Stimulated activated CD4-positive, alpha-beta T cell treated with anti-CD3 and anti-CD28 coated beads, Interleukin-2, amount 100 ng/mL, for 4 hours (primary cell): ENCODE measurements around the gene TMEM132E.

ENCODE experiments used
- DNase-seq: peaks from one replicate; pipeline ENCODE4 v3.0.0-alpha.2; 2020; ENCODE audit warnings: low read depth

TMEM132E gene

DNA sequence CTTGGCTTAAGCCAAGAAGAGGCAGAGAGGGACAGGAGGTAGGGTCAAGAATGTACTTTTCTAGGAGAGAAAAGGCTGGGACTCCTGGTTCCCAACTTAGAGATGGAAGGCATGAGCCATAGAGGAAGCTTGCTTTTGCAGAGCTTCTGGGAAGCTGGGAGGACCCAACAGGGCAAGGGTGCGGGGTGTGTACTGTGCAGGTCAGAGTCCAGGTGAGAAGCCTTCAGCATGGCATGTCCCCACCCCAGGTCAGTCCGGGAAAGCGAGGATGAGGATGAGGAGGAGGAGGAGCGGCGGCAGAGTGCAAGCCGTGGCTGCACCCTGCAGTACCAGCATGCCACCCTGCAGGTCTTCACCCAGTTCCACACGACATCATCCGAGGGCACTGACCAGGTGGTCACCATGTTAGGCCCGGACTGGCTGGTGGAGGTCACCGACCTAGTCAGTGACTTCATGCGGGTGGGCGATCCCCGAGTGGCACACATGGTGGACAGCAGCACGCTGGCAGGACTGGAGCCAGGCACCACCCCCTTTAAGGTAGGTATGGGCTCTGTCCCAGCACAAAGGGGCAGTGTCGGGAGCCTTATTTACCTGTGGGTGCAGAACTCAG lies 55.3 kb downstream of the TMEM132E start:
- no peak for DNase-seq

DNA sequence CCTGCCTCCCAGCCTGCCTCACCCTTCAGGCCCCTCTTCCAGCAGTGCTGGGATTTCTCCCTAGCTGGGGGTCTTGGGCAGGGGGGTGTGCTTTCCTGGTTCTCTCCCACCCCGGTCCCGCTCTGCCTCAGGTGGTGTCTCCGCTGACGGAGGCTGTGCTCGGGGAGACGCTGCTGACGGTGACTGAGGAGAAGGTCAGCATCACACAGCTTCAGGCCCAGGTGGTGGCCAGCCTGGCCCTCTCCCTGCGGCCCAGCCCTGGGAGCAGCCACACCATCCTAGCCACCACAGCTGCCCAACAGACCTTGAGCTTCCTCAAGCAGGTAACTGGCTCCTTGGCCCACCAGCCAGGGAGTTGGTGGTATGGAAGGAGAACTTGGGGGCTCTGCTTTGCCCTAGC lies 56.5 kb downstream of the TMEM132E start:
- no peak for DNase-seq

DNA sequence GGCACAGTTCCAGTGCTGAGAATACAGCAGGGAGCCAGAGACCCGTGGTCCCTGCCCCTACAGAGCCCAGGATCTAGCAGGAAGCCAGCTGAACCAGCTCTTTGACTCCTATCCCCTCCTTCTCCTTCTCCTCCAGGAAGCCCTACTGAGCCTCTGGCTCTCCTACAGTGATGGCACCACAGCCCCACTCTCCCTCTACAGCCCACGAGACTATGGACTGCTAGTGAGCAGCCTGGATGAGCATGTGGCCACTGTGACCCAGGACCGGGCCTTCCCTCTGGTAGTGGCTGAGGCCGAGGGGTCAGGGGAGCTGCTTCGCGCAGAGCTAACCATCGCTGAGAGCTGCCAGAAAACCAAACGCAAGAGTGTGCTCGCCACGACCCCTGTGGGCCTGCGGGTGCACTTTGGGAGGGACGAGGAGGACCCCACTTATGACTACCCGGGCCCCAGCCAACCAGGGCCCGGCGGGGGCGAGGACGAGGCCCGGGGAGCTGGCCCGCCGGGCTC lies 57.7 kb downstream of the TMEM132E start:
- no peak for DNase-seq

DNA sequence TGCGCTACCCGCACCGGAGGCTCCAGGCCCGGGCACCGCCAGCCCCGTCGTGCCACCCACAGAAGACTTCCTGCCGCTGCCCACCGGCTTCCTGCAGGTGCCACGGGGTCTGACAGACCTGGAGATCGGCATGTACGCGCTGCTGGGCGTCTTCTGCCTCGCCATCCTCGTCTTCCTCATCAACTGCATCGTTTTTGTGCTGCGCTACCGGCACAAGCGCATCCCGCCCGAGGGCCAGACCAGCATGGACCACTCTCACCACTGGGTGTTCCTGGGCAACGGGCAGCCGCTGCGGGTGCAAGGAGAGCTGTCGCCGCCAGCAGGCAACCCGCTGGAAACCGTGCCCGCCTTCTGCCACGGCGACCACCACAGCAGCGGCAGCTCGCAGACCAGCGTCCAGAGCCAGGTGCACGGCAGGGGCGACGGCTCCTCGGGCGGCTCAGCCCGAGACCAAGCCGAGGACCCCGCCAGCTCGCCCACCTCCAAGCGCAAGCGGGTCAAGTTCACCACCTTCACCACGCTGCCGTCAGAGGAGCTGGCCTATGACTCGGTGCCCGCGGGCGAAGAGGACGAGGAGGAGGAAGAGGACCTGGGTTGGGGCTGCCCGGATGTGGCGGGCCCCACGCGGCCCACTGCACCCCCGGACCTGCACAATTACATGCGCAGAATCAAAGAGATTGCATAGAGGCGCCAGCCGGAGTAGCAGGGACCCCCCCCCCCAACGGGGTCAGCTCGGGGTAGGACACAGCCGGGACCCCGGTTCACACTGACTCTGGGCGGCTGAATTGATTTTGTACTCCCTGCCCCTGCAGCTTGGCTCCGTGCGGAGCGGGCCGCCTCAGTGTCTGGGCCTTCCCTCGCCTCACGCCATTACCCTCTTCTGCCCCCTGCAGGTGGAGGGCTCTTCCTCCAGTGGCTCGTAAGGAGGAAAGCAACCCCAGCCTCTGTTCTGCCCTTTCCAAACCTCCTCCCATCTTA lies 58.5 kb downstream of the TMEM132E start:
- peak; percentile 73 for DNase-seq

DNA sequence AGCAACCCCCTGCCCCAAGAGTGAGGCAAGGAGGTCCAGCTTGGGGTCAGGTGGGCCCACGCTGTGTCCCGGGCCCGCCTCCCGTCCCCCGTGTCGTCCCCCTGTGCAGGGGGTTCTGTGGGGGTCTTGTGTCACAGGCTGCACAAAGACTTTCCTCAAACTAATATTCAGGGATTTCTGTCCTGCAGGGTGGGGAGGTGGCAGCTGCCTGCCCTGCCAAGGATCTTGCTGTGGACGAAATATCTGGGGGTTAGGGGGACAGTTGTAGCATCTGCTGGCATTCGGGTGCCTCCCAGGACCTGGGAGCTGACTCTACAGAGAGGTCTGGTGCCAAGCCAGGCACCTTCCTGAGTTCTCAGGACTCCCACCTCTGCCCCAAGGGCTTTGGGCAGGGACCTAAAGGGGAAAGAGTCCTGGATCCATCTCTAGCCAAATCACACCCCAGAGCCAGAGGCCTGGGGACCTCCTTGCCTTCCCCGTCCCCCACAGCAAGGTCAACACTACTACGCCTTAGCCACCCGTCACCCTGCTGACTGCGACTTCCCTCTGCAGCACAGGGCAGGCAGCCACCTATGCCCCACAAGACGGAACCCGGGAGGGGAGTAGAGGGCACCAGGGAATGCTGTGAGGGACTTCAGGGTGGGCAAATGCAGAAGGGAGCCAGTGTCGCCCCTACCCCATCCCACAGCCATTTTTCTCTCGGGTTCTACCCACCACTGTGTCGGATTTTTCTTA lies 59.3 kb downstream of the TMEM132E start:
- no peak for DNase-seq

DNA sequence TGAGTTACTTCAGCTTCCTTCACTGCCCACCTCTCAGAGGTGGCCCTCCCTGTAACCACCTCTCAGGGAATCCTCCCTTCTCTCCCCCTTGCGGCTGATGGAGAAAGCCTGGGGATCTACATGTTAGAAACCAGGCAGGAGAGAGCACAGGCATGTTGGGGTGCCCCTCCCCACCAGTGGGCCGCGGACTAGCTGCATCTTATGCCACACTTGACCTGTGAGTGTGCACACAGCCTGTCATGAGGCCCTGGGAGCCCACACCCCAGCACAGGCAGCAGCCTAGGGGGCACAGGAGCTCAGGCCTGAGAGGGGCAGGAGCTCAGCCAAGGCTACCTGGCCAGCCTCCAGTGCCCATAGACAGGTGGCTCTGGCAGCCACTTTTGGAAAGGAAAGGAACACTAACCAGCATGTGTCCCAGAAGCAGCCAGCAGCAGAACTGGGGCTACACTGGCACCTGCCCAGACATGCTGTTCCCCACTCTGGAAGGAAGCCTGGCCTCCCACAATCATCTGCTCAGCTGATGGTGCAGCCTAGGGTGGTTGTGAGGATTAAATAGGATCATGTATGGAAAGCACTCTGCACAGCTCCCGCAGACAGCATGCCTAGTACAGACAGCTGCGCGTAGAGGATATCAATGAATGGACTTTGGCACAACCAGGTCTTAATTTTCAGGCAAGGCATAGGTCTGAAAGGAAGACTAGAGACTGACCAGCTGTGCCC lies 60.5 kb downstream of the TMEM132E start:
- no peak for DNase-seq

DNA sequence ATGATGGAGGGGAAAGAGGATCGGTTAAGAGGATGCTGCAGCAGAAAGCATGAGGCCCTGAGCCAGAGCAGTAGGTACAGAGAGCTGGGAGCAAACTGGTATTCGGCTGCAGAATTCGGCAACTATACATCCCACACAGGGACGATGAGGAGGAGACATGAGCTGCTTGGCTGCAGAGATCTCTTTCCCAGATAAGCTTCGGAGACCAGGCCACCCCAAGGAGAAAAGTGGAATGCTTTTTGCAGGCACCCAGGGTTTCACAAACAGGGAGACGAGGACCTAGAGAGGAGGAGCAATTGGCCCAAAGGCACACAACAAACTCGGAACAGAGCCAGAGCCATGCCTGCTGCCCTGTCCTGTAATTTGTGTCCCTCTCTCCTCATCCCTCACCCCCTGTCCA lies 62.0 kb downstream of the TMEM132E start:
- no peak for DNase-seq

DNA sequence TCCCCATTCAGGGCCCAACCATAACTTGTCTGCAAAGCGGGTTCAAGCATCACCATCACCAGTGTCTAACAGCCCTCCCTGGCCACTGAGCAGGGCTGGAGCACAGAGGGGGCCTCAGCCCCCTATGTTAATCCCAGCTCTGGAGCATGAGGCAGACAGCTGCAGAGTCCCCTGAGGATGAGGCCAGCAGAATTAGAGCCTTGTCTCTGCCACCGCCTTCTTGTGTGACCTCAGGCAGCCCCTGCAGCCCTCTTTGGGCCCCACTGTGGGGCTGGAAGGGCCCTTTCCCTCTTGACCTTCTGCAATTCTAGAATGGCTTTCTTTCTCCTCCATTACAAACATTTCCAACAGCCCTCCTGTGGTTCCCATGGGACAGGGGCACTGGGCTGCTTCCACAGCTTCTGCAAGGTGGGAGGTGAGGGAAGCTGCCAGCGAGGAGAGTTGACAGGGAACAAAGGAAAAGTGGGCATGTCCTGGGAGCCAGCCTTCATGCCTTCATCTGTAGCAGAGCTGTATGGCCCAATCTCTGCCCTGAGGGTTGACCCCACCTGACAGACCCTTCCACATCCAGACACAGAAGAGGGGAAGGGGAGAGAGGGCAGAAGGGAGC lies 65.7 kb downstream of the TMEM132E start:
- no peak for DNase-seq

DNA sequence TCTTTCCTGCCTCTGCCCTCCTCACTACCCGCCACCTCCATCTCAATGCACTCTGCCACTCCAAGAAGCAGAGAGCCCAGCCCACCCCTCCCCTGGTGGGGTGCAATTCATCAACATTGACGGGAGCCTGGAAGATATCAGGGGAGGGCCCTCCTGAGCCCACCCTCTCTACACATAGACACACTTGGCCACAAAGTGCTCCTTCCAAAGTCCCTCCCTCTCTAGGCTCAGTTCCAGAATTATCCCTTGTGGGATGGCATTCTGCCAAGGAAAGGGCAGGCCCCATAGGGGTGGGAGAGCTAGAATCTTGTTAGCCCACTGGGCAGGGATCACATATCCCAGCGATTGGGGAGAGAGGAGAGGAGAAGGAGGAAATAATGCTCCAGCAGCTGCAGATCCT lies 66.2 kb downstream of the TMEM132E start:
- no peak for DNase-seq

DNA sequence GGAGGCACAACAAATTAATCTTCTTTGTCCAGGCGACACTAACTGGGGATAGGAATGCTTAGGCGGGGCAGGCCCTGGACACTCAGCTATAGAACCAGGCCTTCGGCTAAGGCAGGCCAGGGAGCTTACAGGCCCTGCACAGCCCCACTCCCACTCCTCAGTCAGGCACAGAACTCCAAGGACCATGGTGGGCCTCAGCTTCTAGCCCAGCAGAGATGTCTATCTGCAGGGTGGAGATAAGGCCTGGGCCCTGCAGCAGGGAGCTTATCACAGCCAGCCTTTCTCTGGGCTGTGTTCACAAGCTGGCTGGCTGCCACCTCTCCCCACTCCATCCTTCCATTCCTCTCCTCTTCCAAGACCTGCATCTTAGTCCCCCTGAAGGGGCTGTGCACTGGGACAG lies 68.1 kb downstream of the TMEM132E start:
- no peak for DNase-seq

DNA sequence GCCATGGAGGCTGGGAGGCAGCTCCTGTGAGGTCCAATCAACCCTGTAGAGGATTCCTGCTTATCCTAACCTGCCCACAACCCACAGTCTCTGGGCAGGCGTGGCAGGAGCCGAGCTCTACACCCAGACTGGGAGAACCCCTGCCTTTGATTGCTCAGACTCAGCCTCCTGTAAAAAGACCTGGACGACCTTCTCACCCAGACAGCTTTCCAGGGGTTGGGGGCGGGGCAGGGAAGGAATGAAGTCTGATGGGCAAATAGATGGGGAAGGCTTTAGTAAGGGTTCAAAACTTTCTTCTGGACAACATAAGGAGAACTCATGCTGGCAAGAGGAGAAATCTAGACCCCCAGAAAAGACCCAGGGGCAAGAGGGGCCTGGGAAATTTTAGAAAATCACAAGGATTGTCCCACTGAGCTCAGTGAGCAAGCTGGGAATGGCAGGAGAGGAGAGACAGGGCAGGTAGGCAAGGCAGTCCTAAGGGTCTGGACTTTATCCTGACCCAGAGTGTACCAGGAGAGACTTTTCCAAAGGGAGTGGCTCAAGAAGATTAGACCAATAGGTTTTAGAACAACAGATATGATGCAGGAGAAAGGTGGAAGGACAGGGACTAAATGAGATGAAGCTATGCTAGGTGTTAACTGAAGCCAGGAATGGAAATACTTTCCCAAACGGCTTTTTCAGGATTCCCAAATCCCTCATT lies 70.8 kb downstream of the TMEM132E start:
- DNase-seq: no peak

DNA sequence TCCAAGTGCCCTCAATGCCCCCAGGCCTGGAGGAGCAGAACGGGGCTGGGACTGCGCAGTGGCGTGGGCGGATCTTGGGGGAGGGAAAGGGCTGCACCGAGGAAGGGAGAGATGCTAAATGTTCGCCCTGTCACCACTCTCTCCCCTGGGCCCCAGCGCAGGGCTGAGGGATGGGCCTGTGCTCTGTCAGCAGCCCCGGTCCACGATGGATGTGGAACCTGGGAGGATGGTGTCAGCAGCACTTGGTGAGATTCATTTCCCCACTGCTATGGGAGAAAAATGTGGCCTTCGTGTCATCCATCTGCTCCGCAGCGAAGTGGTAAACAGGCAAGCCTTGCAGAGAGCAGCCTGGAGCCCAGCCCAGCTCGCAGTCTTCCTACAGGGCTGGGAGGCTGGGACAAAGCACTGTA lies 72.0 kb downstream of the TMEM132E start:
- no peak for DNase-seq

DNA sequence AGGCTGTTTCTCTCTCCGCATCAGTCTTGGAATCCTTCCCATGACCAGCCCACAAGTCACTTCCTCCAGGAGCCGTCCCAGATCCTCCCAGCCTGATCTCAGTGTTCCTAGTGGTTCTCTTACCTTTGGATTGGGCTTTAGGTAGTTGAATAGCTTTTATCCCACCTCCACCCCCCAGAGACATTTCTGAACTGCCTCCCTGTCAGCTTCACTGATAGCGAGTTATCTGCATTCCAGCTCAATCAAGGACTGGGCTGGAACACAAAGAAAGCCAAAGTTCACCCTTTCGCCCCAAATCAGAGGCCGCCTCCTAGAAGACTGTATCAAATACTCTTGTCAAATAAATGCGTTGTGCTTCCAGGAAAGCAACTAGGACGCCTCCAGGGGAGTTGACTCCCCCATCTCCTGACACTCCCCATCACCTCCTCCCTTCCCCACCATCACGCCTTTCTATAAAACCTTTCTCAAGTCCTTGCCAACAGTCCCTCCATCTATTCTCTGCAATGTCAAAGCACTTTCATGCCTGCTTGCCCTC lies 72.7 kb downstream of the TMEM132E start:
- no peak for DNase-seq

DNA sequence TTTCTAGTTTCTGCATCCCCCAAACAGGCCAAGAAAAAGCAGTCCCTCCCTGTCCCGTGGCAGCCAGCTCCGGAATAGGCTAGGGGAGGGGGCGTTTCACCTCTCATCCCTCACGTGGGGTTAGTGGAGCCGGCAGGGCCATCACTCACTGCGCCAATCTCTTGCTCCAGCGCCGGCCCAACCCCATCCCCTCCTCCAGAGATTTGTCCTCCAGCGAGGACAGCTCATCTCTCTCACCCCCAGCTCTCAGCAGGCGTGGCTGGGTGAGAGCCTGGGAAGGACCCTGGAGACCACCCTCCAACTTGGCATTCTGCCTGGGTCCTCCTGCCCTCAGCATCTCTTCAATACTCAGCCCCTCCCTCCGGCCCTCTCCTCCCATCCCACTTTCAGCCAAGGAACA lies 74.1 kb downstream of the TMEM132E start:
- no peak for DNase-seq

DNA sequence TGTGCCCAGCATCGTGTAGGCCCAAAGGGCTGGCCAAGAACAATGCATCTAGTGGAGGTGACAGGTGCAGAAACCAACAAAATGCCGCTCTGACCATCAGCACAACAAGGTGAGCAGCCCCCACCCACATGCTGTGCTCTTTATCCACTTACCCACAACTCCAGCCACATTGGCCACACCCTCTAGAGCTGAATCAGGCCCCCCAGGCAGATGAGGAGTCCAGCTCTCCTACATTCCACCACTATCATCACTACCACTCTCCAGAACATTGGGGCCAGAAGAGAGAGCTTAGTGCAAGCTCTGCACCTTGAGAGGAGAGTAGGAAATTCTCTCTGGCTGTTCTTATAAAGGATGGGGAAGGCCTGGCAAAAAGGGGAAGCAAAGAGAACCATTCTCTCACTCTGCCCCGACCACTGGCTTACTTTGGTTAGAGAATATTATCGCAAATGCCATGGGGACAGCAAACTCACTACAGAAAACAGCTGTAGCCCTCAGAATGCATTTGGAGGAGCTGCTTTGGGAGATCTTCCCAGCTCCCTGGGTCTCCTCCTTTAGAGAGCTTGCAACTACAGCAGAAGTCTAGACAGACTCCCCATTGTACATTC lies 75.0 kb downstream of the TMEM132E start:
- no peak for DNase-seq

DNA sequence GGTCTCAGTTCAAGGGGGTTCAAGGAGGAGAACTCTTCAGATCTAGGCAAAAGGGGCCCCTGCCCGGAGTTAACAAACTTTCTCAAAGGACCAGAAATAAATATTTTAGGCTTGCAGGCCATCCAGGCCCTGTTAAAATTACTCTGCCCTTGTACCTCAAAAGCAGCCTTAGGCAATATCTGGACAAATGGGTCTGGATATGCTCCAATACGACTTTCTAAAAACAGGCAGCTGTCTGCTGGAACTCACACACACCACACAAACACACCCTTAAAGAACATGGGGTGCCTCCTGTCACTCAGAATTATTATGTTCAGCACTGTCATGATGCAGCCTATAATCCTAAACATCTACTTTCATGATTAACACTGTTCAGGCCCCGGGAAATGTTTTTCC lies 75.5 kb downstream of the TMEM132E start:
- DNase-seq: no peak

DNA sequence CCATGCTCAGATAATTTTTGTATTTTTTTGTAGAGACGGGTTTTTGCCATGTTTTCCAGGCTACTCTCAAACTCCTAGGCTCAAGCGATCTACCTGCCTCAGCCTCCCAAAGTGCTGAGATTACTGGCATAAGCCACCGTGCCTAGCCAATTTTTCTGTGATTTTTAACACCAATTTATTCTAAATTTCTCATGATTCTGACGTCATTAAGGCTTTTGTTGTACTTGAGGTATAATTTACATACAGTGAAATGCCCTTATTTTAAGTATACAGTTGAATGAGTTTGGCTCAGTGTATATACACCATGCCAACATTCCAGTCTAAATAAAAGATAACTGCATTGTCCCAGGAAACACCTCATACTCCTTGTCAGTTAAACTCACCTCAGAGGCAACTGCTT lies 77.4 kb downstream of the TMEM132E start:
- no peak for DNase-seq

DNA sequence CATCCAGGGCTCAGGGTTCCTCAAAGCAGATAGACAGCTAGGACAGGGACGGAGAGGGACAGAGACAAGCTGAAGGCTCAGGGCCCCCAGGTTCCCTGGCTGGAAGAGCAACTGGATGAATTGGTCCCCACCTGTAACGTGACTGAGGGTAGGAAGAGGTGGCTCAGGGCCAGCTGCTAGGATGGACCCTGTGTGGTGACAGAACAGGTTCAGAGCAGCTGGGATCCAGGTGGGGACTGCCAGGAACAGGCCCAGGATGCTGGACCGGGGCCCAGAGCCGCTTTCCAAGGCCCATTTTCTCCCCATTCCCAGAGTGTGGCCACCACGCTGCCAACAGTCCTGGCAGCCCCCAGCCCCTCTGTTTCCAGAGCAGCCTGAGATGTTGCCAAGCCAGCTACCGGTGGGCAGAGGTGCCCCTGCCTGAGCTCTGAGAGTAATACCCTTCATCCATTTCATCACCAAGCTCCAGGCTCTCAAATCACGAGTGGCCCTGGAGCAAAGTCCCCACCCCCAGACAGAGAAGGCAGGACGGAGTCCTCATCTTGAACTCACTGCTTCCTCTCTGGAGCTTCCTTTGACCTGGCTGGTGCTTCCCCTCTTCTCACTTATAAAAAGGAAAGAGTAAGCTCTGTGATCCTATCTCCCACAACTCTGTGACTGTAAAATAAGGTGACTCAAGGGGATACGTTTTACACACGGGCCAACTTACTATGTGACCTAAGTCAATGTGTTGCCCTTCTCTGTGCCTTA lies 79.6 kb downstream of the TMEM132E start:
- no peak for DNase-seq

DNA sequence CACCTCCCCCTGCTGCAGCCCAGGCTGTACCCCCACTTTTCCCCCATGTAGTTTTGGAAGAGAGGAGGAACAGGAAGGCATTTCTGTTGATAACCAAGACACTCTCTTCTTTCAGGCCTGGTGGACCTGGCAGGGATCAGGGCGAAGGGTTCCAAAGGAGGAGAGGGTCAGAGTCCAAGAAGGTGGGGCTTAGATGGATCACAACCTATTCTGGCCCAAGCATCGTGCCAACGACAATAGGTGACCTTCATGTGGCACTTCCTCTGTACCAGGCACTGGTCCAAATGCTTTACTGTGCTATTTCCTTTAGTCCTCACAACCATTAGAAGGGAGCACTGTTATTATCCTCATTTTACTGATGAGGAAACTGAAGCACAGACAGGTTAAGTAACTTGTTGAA lies 84.3 kb downstream of the TMEM132E start:
- no peak for DNase-seq
